Astrocyte of the spinal cord (primary cell): ENCODE measurements around the gene ZNF638.
"Not testable (repeated sequence)": the region's sequence is repeated elsewhere in the genome, so short reads cannot be mapped to it uniquely, and the experiment has no call there.

ENCODE experiments used
- DNase-seq: peaks from one replicate; pipeline ENCODE4 v3.0.0; 2011; ENCODE audit warnings: low read depth, low spot score
- H3K4me3 ChIP-seq: 2 replicates; pipeline ENCODE4 v1.5.1; 2011; ENCODE audit warnings: low read depth, mild to moderate bottlenecking, low read length, moderate library complexity
- in situ Hi-C: cut with HindIII; loops from 2 replicates; pipeline ENCODE4 v1.10.0; 2017; ENCODE audit warnings: low sequenced_read_pairs
- TF ChIP-seq, protein P1 (sequence below): IDR thresholded peaks from 2 replicates; pipeline ENCODE4 v1.5.1; 2012; ENCODE audit warnings: low read depth, mild to moderate bottlenecking, low read length, inconsistent platforms

Gene ZNF638

DNA sequence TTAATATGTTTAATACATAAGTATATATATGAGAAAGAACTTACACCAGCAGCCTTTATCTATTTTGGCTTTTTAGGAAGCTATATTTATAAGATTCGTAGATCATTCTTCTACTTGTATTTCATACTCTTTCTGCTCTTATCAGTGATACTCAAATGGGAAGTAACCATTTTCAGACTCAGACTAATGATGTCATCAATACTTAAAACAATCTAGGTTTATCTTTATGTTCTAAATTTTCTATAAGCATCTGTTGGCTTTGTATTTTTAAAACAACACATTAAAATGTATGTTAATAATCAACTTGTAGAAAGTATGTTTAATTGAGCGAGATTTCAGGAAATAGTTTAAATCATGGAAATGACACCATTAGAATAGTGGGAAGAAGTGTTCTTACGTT is 70.8 kb downstream of the ZNF638 start:
- TF ChIP-seq, protein P1, sequence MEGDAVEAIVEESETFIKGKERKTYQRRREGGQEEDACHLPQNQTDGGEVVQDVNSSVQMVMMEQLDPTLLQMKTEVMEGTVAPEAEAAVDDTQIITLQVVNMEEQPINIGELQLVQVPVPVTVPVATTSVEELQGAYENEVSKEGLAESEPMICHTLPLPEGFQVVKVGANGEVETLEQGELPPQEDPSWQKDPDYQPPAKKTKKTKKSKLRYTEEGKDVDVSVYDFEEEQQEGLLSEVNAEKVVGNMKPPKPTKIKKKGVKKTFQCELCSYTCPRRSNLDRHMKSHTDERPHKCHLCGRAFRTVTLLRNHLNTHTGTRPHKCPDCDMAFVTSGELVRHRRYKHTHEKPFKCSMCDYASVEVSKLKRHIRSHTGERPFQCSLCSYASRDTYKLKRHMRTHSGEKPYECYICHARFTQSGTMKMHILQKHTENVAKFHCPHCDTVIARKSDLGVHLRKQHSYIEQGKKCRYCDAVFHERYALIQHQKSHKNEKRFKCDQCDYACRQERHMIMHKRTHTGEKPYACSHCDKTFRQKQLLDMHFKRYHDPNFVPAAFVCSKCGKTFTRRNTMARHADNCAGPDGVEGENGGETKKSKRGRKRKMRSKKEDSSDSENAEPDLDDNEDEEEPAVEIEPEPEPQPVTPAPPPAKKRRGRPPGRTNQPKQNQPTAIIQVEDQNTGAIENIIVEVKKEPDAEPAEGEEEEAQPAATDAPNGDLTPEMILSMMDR: no peak
- in situ Hi-C loops: no loop called here
- no peak overlapping the region for H3K4me3 ChIP-seq
- DNase-seq: no peak

DNA sequence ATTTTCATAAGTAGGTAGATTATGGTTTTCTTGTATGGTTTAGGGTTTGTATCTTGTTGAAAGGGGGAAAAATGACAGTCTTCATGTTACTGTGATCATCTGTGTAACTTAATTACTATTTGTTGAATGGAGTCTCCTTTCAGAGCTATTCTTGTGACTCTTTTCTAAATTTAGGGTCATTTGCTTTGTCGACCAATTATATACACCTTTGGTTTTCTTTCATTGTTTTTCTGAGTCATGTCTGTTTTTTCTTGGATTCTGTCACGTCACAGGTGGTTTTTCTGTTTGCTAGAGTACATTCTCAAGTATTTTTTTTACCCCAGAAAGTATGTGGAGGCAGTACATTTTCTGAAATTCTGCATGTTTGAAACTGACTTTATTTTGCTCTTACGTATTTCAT is 78.0 kb downstream of the ZNF638 start:
- in situ Hi-C loops: no loop called here
- H3K4me3 ChIP-seq: no peak overlapping the region
- TF ChIP-seq, protein P1: no peak
- no peak for DNase-seq

DNA sequence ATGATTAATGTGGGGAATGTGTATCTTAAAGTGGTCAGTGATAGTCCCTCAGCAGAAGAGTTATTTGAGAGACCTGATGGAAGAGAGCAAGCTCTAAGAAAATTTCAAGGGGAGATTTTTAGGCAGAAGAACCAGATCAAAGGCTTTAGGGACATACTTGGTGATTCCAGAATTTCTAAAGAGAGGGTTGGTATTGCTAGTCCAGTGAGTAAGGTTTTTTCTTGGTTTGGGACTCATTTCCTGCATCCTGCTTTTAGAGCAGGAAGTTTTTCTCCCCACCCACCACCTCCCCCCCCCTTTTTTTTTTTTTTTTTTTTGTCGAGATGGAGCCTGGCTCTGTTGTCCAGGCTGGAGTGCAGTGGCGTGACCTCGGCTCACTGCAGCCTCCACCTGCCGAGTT is 79.1 kb downstream of the ZNF638 start:
- in situ Hi-C loops: no loop called here
- no peak overlapping the region for H3K4me3 ChIP-seq
- DNase-seq: no peak
- TF ChIP-seq, protein P1: no peak

DNA sequence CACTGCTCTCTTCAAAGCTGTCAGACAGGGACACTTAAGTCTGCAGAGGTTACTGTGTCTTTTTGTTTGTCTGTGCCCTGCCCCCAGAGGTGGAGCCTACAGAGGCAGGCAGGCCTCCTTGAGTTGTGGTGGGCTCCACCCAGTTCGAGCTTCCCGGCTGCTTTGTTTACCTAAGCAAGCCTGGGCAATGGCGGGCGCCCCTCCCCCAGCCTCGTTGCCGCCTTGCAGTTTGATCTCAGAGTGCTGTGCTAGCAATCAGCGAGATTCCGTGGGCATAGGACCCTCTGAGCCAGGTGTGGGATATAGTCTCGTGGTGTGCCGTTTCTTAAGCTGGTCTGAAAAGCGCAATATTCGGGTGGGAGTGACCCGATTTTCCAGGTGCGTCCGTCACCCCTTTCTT is 85.3 kb downstream of the ZNF638 start:
- DNase-seq, in situ Hi-C loops, H3K4me3 ChIP-seq: not testable (repeated sequence)

DNA sequence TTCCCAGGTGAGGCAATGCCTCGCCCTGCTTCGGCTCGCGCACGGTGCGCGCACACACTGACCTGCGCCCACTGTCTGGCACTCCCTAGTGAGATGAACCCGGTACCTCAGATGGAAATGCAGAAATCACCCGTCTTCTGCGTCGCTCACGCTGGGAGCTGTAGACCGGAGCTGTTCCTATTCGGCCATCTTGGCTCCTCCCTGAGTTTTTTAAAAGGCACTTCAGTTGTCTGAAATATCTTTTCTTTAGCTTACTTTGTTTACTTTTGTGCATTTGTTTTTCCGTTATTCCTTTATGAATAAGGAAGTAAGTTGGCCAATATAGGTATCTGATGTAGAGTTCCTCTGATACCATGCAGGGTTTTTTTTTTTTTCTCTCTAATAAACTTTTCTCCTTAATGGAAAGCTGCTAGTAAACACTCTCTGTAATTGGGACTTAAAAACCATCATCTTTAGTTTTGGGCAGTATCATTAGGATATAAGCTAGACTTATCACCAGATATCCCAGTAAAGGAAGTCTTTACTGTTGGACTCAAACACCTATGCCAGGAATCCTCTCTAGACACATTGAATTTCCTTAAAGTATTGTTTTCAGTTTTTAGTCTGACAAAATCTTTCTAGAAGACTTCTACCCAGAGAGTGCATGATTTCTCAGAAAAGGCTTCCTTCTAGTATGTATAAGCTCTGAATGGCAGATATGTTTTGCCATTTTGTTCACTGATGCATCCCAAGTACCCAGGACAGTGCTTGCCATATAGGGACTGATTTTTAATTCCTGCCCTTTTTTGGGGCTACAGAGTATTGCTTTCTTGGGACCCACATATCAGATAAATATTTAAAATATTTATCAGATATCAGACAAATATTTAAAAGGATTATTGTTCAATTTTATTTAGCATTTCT is 86.0 kb downstream of the ZNF638 start:
- peak overlapping the region; percentile 4 for H3K4me3 ChIP-seq
- TF ChIP-seq, protein P1: no peak
- in situ Hi-C loops: no loop called here
- peak; percentile 8 for DNase-seq

DNA sequence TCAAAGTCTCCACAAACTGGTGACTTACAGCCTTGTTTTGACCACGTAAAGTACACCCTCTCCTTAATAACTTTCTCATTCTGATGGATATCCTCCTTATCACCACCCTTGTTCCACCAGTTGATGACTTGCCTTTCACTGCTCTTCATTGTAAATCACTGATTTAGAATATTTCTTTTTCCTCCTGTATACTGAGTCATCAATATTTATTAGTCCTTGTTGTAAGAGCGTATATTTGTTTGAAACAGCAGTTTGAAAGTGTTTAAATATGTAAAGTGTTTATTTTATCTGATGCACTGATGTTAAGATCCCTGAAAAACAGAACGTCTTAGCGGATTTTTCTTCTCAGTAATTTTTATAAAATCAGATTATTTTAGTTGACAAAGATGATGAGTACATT is 87.6 kb downstream of the ZNF638 start:
- H3K4me3 ChIP-seq: no peak overlapping the region
- in situ Hi-C loops: no loop called here
- DNase-seq: no peak
- TF ChIP-seq, protein P1: no peak

DNA sequence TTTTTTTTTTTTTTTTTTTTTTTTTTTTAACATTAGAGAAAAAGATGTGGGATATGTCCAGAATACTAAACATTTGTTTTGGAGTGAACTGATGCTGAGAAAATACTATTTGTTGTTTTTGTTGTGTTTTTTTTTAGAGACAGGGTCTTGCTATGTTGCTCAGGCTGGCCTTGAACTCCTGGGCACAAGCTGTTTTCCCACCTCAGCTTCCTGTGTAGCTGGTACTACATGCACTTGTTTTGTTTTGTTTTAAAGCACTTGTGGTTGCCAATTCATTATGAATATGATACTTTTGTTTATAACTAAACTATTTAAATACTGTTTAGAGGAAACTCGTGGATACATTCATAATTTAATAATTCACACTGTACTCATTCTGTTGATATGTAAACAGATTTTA is 88.4 kb downstream of the ZNF638 start:
- in situ Hi-C loops: no loop called here
- TF ChIP-seq, protein P1: no peak
- no peak overlapping the region for H3K4me3 ChIP-seq
- DNase-seq: no peak
